Liver (tissue), 3 donors: ENCODE results near the gene ARHGAP28.

Source experiments
- FOXA1 ChIP-seq: IDR thresholded peaks from 2 replicates; pipeline ENCODE4 v1.6.1; 2016; ENCODE audit warnings: antibody characterized with exemption
- GABPA ChIP-seq, 2 donors: IDR thresholded peaks in 1 of 2; conservative IDR thresholded peaks in 1 of 2; 2 replicates each; pipeline ENCODE4 v1.6.1; 2016; ENCODE audit warnings: antibody characterized with exemption in 2 of 2, mild to moderate bottlenecking in 1 of 2, moderate library complexity in 1 of 2
- JUND ChIP-seq, 2 donors: IDR thresholded peaks; 2 replicates each; pipeline ENCODE4 v1.6.1; 2016; ENCODE audit warnings: antibody characterized with exemption in 2 of 2
- NR2F2 ChIP-seq: IDR thresholded peaks from 2 replicates; pipeline ENCODE4 v1.6.1; 2016; ENCODE audit warnings: antibody characterized with exemption
- RAD21 ChIP-seq, 2 donors: IDR thresholded peaks; 2 replicates each; pipeline ENCODE4 v1.6.1; 2016; ENCODE audit warnings: antibody characterized with exemption in 2 of 2, mild to moderate bottlenecking in 2 of 2
- RXRA ChIP-seq, 2 donors: IDR thresholded peaks; 2 replicates each; pipeline ENCODE4 v1.6.1; 2017 to 2018; ENCODE audit warnings: antibody characterized with exemption in 2 of 2, mild to moderate bottlenecking in 1 of 2
- SP1 ChIP-seq: IDR thresholded peaks from 2 replicates; pipeline ENCODE4 v1.6.1; 2018; ENCODE audit warnings: antibody characterized with exemption, mild to moderate bottlenecking
- TAF1 ChIP-seq: conservative IDR thresholded peaks from 2 replicates; pipeline ENCODE4 v1.6.1; 2016; ENCODE audit warnings: antibody characterized with exemption, mild to moderate bottlenecking
- YY1 ChIP-seq: IDR thresholded peaks from 2 replicates; pipeline ENCODE4 v1.6.1; 2016; ENCODE audit warnings: antibody characterized with exemption, mild to moderate bottlenecking
- TF ChIP-seq, protein P1 (sequence below): fragments of 150-350 bp; IDR thresholded peaks from 2 replicates; pipeline ENCODE4 v1.5.1; 2017; ENCODE audit warnings: improper control_type of control experiment, low read depth, low read length; ENCODE audit not compliant: missing input control
- TF ChIP-seq, protein P2 (sequence below): IDR thresholded peaks from 2 replicates; pipeline ENCODE4 v1.6.1; 2016; ENCODE audit warnings: antibody characterized with exemption
- TF ChIP-seq, protein P3 (sequence below): IDR thresholded peaks from 2 replicates; pipeline ENCODE4 v1.6.1; 2016; ENCODE audit warnings: antibody characterized with exemption, mild to moderate bottlenecking
- donor health status: healthy.
- donor health status: healthy.

DNA sequence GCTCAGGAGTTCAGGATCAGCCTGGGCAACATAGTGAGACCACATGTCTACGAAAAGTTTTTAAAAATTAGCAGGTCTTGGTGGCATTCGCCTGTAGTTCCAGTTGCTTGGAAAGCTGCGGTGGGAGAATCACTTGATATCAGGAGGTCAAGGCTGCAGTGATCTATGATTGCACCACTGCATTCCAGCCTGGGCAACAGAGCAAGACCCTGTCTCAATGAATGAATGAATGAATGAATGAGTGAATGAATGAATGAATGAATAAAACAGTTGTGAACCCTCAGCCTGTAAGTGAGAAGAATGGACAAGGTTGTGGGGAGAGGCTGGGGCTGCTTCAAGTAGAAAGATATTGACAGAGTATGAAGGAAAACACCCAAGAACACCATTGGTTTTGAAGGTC is 48.0 kb downstream of the ARHGAP28 start:
- TF ChIP-seq, protein P1, sequence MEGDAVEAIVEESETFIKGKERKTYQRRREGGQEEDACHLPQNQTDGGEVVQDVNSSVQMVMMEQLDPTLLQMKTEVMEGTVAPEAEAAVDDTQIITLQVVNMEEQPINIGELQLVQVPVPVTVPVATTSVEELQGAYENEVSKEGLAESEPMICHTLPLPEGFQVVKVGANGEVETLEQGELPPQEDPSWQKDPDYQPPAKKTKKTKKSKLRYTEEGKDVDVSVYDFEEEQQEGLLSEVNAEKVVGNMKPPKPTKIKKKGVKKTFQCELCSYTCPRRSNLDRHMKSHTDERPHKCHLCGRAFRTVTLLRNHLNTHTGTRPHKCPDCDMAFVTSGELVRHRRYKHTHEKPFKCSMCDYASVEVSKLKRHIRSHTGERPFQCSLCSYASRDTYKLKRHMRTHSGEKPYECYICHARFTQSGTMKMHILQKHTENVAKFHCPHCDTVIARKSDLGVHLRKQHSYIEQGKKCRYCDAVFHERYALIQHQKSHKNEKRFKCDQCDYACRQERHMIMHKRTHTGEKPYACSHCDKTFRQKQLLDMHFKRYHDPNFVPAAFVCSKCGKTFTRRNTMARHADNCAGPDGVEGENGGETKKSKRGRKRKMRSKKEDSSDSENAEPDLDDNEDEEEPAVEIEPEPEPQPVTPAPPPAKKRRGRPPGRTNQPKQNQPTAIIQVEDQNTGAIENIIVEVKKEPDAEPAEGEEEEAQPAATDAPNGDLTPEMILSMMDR = no peak
- TF ChIP-seq, protein P2, sequence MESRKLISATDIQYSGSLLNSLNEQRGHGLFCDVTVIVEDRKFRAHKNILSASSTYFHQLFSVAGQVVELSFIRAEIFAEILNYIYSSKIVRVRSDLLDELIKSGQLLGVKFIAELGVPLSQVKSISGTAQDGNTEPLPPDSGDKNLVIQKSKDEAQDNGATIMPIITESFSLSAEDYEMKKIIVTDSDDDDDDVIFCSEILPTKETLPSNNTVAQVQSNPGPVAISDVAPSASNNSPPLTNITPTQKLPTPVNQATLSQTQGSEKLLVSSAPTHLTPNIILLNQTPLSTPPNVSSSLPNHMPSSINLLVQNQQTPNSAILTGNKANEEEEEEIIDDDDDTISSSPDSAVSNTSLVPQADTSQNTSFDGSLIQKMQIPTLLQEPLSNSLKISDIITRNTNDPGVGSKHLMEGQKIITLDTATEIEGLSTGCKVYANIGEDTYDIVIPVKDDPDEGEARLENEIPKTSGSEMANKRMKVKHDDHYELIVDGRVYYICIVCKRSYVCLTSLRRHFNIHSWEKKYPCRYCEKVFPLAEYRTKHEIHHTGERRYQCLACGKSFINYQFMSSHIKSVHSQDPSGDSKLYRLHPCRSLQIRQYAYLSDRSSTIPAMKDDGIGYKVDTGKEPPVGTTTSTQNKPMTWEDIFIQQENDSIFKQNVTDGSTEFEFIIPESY = no peak
- TF ChIP-seq YY1 (no peak), JUND (IDR thresholded peaks at IDR 0.05) (no peak), GABPA (IDR thresholded peaks at IDR 0.05 in 1 of 2, conservative IDR thresholded peaks at IDR 0.05 in 1 of 2) (no peak), FOXA1 (no peak), NR2F2 (no peak), TAF1 (no peak), SP1 (no peak), RAD21 (IDR thresholded peaks at IDR 0.05) (no peak), RXRA (IDR thresholded peaks at IDR 0.05) (no peak)
- TF ChIP-seq, protein P3, sequence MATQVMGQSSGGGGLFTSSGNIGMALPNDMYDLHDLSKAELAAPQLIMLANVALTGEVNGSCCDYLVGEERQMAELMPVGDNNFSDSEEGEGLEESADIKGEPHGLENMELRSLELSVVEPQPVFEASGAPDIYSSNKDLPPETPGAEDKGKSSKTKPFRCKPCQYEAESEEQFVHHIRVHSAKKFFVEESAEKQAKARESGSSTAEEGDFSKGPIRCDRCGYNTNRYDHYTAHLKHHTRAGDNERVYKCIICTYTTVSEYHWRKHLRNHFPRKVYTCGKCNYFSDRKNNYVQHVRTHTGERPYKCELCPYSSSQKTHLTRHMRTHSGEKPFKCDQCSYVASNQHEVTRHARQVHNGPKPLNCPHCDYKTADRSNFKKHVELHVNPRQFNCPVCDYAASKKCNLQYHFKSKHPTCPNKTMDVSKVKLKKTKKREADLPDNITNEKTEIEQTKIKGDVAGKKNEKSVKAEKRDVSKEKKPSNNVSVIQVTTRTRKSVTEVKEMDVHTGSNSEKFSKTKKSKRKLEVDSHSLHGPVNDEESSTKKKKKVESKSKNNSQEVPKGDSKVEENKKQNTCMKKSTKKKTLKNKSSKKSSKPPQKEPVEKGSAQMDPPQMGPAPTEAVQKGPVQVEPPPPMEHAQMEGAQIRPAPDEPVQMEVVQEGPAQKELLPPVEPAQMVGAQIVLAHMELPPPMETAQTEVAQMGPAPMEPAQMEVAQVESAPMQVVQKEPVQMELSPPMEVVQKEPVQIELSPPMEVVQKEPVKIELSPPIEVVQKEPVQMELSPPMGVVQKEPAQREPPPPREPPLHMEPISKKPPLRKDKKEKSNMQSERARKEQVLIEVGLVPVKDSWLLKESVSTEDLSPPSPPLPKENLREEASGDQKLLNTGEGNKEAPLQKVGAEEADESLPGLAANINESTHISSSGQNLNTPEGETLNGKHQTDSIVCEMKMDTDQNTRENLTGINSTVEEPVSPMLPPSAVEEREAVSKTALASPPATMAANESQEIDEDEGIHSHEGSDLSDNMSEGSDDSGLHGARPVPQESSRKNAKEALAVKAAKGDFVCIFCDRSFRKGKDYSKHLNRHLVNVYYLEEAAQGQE = no peak
